ENCODE data around the gene PDGFC.

The PDGFC gene, protein sequence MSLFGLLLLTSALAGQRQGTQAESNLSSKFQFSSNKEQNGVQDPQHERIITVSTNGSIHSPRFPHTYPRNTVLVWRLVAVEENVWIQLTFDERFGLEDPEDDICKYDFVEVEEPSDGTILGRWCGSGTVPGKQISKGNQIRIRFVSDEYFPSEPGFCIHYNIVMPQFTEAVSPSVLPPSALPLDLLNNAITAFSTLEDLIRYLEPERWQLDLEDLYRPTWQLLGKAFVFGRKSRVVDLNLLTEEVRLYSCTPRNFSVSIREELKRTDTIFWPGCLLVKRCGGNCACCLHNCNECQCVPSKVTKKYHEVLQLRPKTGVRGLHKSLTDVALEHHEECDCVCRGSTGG

DNA sequence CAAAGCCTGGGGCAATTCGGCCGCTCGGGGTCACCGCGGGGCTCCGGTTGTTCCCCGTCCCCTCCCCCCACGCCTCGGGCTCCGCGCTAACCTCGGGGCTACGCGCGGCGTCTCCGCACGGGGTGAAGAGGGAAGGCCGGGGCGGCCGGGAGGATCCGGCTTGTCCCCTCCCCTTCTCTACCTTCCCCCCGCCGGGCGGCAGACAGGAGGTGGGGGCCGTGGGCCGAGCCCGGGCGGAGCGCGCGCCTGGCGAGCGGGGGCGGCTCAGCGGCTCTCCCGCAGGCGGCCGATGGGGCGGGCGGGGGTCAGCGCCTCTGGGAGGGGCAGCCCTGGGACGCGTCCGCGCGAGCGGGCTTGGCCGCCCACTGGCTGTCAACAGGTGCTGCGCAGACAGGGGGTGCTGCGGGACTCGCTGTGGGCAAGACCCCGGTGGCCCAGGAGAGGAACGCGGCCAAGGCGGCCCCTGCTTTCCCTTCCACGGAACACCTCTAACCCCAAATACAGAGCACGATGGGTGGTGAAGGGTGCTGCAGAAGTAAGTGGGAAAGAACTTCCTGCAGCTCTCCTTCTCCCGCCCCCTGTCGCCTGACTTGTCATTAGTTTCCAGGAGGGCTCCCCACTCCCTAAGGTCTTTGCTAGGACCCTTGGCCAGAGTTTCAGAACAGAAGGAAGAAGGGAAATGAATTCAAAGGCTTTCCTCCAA, at the start of gene PDGFC:
PDGFC (minus strand) TSS at position 124 of the 703 bp plus-strand sequence. CDS start 896 bp downstream, outside the sequence.
- peak; percentile 1 for DNase-seq

DNA sequence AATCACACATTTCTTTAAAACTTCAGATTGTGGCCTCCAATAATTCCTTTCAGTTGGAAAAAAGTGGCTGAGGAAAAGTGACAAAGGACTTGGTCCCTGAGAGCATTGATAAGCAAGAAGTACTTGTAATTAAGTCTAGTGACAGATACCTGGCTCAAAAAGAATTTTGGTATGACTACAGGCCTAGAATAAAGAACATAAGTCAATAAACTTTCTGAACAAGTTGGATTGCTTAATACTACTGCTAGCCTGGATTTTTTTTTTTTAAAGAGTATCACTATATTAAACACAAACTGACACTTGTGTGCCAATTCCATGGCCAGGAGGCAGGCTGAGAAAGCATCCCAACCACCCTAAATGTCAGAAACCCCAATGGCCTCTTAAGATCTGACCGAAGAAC, 49.3 kb upstream of the PDGFC start:
- DNase-seq: no peak

DNA sequence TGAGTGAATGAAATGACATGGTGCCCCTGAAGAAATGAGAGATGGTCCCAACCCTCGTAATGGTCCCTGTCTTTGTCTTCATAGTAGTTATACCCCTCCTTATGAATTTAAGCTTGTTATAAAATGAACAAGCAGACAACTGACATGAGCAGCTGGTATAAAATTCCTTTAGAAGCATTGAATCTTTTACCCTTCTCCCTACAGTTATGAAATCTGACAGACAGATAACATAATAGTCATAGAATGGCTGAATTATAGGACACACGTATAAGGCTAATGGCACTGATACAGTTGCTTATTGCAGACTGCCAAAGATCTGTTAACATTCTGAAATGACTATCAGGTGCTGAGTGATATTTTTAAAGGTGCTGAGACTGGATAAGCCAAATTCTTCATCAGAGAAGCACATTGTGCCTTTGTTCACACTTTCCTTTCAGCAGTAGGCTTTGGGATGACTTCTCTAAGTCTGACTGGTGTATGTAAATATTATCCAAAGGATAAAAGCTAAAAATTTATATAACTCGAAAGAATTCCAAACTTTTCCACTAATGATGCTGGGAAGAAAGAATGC, 47.4 kb upstream of the PDGFC start:
- no peak for DNase-seq

DNA sequence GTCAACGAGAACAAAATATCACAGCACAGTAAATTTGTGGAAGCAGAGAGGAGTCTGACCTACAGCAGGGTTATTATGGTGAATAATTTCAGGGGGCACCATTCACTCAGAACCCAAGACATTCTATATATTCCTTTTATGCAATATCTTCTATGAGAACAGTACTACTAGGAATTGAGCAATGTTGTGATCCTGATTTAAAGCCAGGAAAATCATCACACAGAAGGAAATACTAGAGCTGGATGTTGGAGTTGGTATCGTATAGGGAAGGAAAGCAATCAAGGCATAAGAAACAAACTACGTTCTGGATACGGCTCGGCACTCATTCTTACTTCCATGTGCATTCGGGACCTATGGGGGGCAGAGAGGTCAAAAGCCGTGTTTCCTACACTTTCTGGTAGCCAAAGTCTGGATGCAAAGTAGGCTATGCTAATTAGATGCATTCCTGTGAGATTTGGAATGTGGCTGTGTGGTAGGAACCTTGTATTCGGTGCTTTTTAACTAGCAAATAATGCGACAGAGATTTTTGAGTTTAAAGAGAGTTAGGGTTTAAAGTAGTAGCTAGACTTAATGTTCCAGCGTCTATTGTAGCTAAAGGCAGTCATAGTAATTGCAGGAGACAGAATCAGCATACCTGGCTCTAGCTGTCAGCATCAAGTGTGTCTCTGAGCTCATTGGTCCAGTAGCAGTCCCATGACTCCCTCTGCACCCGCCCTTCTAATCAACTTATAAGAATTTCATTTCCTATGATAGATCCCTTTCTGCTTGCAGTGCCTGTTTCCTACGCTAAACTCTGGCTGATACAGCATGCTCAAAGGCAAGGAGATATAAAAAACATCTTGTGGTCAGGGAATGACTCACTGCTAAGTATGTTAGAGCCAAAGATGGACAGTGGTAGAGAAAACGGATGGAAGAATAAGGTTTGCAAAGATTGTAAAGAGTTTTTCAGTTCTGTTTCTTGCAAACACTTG, 43.3 kb upstream of the PDGFC start:
- no peak for DNase-seq

DNA sequence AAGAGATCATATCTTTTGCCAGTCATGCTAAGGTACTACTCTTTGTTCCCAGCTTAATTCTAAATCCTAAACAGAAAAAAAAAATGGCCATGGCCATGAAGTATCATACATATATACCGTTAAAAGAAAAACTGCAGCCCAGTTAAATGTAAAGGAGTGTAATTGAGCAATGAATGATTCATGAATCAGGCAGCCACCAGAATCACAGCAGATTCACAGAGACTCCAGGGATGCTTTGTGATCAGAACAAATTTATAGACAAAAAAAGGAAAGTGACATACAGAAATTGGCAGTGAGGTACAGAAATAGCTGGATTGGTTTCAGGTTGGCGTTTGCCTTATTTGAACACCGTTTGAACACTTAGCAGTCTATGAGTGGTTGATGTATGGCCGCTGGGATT, 42.1 kb upstream of the PDGFC start:
- no peak for DNase-seq

DNA sequence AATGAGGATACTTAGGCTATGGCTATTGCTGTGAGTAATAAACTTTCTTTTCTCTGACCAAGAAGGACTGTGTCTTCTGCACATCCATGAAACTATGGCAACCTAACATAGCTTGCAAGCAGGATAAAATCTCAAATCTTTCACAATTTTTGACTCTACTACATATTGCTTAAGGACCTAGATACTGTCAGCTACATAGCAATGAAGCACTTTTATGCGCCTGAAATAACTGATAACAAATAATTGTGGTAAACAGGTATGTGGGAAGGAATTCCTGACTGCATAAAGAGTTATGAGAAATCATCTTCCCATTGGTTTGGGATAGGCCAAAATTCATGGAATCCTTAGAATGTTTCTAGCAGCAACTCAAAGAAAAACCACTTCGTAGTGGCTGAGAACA, 41.2 kb upstream of the PDGFC start:
- no peak for DNase-seq

DNA sequence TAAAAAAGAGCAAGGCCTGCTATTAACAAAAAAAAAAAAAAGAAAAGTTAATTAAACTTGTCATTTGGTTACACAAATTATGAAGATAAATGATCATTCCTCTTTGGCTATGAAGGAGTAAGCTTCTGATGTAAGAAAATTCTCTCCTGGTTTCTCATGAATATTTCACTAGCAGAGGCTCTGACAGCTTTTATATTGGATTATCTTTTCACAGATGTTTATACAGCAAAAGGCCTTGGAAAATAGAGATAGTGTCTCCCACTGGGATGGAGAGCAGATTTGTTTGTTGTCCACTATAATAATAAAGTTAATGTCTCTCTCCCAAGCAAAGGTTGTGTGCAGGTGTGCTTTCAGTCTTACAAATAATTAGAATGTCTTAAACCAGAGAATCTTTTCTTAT, 40.7 kb upstream of the PDGFC start:
- no peak for DNase-seq

DNA sequence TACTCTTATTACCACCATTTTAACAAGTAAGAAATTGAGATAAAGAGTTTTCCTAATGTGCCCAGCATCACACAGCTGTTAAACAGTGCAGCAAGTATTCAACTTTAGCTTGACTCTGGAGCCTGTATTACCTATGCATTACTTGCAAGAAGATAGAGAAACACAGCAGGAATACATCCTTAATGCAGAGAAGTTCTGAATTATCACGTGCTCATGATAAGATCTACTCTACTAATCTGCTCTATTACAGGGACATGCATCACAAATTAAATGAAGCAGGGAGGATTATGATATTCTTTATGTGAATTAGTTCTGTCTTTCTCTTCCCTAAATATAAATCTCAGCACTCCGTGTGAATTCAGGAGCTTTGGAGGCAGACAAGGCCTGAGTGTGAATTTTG, 39.0 kb upstream of the PDGFC start:
- no peak for DNase-seq

DNA sequence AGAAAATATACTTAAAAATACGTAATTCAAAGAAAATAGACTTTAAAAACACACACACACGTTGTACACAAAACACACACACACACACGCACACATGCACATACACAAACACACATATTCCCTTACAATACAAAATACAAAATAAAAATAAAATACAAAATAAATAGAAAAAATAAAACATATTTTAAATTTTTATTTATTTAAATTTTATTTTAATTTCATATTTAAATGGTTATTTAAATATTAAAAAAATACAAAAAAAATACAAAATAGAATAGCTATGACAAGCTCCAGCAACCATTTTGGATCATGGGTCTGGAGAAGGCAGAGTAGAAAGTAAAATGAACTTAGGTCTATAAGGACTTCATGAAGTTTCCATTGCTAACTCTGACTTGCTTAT, 34.2 kb upstream of the PDGFC start:
- no peak for DNase-seq

DNA sequence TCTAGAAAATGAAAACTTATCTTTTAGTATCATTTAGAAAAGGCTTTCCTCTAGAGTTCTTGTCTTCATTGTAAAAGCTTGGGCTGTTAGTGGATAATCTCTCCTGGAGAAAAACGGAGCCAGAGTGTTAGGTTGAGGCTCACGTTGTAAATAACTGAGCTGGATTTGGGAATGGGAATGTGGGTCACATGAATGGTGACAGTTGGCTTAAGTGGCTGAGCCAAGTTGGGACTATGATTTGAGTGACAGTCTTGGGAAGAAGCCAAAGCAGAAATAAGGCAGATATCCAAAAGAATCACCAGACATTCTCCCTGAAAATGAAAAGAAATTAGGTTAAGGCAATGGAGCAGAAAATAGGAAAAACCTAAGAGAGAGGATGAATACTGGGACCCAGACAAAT, 33.6 kb upstream of the PDGFC start:
- DNase-seq: no peak

DNA sequence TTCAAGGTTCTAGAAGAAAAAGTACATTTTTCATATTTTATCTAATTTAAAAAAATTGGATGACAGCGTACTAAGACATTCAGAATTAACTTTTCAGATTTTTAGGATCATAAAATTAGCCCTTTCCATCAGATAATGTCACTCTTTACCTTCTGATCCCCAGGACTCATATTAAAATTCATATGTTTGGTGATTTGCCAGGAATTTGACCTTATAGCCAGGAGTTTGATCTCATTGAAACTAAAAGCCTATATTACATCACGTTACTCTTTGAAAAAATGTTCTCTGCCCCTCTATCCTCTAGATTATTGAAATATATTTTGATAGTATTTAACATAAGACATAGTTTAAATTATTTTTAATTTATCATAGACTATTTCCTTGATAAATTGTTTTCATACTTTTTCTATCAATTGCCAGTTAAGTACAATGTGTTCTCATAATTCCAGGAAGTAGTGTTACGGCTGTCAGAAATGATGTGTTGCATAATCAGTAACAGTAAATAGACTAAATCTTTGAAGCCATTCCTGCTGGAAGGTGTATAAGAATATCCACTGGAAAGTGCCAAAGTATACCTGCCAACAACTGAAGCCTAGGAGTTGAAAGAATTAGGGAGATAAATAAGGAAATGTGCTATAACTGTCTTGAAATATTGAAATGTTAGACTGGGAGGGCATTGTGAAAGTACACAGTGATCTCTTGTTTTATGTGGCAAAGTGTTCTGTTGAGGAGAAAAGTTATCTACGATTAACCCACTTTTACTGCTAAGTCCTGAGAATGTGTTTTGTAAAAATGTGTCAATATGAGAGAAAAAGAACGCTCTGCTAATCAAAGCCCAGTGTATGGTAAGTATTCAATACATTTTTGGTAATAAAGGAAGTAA, 32.9 kb upstream of the PDGFC start:
- no peak for DNase-seq

DNA sequence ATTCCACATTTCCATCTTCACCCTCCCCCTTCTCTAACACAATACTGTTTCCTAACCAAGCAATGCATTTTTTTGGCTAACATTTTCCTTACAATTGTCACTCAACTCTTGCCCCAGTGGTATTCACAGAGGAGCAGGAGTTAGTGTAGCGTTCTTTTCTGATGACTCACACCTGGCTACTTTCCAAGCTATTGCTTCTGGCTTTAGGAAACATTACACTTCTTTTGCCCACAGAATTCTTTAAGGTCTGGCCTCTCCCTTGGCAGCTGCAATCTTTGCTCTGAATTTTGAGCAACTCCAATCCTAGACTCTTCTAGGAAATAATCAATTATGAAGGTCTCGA, 27.5 kb upstream of the PDGFC start:
- DNase-seq: no peak

DNA sequence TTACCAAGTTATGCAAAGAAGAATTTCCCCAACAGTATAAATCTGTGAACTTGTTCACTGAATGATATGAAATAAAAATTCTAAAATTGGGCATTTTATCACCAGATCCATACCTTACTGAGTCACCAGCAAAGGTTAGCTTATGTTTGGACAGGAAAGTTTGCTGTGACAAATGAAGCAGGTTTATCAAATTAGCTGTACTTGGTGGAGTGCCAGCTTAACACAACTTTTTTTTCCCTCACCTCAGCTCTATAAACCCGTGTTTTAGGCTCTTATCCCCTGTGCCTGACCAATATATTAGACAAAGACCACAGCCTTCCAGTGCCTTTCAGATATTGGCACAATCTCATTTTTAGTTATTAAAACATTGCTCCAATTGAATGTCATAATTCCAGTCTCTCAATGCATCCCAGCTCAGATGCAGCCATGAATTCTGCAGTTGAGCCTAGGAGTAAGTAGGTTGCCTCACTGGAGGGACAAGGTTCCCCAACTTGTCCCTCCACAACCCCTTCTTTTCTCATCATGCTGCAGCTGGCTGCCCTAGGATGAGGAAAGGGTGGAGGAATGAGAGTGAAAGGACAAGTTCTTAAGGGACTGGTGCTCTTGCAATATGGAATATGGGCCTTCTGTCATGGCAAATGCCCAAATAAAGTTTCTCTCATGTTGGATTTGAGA, 27.0 kb upstream of the PDGFC start:
- no peak for DNase-seq

DNA sequence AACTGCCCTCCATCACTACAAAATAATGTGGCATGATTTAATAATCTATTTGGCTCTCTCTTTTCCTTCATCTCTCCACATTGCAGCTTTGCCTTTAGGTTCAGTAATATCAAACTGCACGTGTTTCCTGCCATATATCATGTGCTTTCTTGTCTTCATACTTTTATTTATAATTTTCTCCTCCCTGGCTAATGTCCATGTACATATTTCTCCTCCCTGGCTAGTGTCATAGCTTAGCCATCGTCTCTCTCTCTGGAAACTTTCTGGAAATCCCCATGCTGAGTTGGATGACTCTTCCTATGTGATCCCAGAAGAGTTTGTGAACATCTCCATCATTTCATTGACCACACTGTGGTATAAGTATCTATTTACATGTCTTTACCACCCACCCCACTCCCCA, 21.3 kb upstream of the PDGFC start:
- DNase-seq: no peak

DNA sequence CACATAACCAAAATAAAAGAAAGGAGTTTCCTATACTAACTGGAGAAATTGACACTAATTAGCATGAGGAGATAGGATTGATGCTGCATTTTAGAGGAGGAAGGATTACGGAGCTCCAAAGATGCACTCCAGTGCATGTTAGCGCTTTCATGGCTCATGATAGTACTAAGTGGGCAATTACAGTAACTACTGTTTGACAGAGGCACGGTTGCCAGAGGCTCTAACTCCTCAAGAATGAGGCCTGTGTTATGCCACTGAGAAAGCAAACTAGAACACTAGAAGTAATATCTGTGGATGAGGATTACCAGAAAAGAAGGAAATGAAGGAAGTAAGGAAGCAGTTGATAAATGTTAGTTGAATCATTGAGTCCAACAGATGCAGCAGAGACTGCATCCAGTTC, 19.6 kb upstream of the PDGFC start:
- DNase-seq: no peak

DNA sequence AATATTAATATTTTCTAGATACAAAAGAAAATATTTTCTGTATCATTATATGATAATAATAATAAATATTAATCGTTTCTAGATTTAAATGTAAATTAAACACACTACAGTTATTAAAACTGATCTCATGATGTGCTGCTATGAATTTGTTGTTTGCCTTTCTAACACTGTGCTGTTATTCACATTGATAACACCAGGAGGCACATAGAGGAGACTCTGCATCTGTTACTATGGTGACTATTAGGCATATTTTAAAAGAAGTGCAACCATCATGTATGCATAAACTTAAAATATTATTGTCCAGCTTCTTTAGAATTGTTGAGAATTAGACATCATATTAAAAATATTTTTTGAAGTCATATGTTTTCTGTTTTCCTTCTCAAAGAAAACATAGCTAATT, 11.8 kb upstream of the PDGFC start:
- no peak for DNase-seq

DNA sequence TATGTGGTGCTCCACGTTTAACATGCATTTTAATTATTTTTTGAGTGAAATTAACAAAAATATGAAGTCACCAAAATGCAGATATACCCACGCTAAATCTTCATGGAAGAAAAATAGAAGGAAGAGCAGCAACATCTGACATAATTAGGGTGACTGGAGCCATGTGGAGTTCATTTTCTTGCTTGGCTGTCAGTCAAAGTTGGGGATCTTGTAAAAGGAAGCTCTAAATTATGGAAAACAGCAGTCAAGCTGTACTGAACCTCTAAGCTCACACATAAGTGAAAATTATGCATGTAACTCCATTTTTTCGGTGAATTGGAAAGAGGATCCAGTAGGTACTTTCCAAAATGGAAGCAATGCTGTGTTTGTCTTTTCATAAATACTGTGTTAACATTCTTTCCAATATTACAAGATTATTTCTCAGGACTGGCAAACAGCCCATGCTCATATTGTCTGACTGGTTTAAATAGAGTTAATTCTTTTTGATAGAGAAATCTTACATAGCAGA, 9.7 kb upstream of the PDGFC start:
- DNase-seq: no peak

DNA sequence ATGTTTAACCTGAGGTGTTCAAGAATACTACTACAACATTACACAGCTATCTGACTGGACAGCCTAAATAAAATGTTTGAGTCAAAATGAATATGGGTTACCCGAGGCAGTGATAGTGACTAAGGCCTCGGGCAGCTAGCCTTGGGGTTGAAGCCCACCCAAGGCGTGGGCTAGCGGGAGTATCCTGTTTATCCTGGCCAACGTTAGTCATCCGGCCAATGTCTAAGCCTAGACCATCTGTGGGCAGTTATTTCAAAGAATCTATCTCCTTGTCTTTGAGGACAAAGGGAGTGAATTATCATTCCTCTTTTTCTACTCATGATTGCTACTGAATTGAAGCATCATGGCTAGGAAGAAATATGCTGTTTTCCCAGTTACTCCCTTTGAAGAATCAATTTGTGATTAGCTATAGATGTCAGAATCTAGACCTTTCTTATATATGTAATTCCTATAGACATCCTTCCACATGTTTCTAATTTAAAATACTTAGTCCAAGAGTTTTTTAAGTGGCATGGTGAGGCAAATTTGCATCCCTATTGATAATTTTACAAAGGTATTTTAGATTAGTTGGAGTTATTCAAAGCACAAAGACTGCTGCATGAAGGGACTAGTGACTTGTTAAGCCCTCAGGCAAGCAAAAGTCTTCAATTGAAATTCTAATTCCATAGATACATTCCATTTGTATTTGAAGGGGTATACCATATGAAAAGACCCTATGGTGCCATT, 6.0 kb upstream of the PDGFC start:
- no peak for DNase-seq

DNA sequence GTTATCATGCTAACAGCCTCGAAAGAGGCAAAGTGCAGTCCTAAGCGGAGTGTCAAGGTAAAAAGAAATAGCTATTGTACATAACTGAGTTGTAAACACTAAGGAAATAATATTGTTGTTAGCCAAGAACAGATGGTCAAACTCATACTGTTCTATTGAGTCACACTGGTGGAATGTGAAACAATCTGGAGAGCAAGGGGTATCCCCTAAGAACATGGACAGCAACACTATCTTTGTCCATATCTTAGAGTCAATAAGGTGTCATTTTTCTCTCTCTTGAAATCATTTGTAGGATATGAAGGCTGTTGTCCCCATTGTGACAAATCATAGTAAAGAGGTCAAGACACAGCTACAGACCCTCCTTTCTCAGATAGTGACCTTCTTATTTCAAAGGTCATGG, 4.5 kb upstream of the PDGFC start:
- no peak for DNase-seq

DNA sequence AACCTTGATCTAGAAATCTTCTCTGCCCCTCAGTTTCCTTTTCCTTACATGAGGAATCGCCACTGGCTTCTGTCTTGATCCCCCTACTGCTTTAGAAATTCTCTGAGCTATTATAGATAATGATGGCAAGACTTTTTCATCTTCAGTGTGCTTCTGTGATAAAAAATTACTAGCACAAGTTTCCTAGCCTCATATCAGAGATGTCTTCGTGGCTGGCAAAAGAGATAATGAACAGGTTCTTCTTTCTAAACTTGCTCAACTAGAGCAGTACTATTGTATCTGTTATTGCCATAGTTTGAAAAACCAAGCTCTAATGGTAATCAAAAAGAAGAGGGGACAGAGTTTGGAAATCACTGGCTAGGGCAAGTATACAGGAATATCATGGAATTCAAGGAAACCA, 4.1 kb upstream of the PDGFC start:
- DNase-seq: no peak

DNA sequence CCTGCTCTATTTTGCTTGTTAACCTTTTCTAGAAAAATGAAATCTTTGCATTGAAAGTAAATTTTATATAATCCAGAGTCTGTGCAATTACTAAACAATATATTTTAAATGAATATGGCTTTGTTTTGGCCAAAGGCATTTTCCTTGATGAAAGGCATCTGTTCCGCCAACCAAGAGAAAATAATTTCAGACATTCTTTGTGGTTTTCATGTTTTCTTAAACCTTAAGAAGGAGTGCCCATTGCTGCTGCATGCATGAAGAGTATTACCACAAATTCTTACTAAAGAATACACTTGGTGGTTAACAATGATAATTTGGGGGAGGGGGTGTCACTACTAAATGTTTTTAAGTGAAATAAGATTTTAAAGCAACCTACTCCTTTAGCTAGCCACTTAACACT, 2.7 kb upstream of the PDGFC start:
- DNase-seq: no peak
